Adrenal gland (tissue), 12 donors: ENCODE results near the gene B9D2. TPM values are rescaled to one million over a fixed set of nuclear protein-coding genes. Genes with fewer than 3 reads are reported as not detected.

Experiments
- DNase-seq, 7 donors: peaks; one replicate each; pipeline ENCODE4 v3.0.0-alpha.2; 2019 to 2020
- H3K27ac ChIP-seq, 5 donors: fragments of 200-600 bp; sonication (generic) in 4 of 5; 1 replicate in 3 of 5; 2 replicates in 2 of 5; pipeline versions ENCODE4 v1.5.1 to v1.8.0; 2016 to 2020; ENCODE audit warnings: mild to moderate bottlenecking in 1 of 5
- H3K27me3 ChIP-seq: fragments of 200-600 bp; 2 replicates; pipeline ENCODE4 v1.8.0; 2021
- H3K36me3 ChIP-seq, 2 donors: fragments of 200-600 bp; replicated peaks in 1 of 2; 1 replicate in 1 of 2; 2 replicates in 1 of 2; pipeline versions ENCODE4 v1.5.1 to v1.8.0; 2018 to 2022
- H3K4me1 ChIP-seq, 2 donors: fragments of 200-600 bp; replicated peaks in 1 of 2; 1 replicate in 1 of 2; 2 replicates in 1 of 2; pipeline versions ENCODE4 v1.5.1 to v1.8.0; 2018 to 2021
- H3K4me3 ChIP-seq, 4 donors: fragments of 200-600 bp; sonication (generic) in 3 of 4; one replicate each; pipeline ENCODE4 v1.5.1; 2016 to 2018
- H3K9me3 ChIP-seq, 3 donors: fragments of 200-600 bp; sonication (generic) in 1 of 3; replicated peaks in 1 of 3; 1 replicate in 2 of 3; 2 replicates in 1 of 3; pipeline versions ENCODE4 v1.5.1 to v1.8.0; 2016 to 2021
- CTCF ChIP-seq, 6 experiments: fragments of 450-650 bp in 4 of 6; fragments of 200-600 bp in 2 of 6; sonication (generic) in 1 of 6; IDR thresholded peaks; 1 replicate in 5 of 6; 2 replicates in 1 of 6; pipeline versions ENCODE4 v1.5.1 to v1.8.0; 2016 to 2021; ENCODE audit warnings: antibody characterized with exemption in 6 of 6, mild to moderate bottlenecking in 2 of 6, moderate library complexity in 1 of 6
- POLR2A ChIP-seq, 2 donors: fragments of 450-650 bp; IDR thresholded peaks; one replicate each; pipeline ENCODE4 v1.6.1; 2017; ENCODE audit warnings: antibody characterized with exemption in 2 of 2, mild to moderate bottlenecking in 2 of 2, moderate library complexity in 1 of 2
- WGBS, 4 donors: extraction: QIAGEN DNeasy Blood & Tissue Kit in 2 of 4; methylation state at CpG; one replicate each; pipeline versions ENCODE4 v1.1.5 to v1.1.7; 2013 to 2017; 5-methylcytosine and 5-hydroxymethylcytosine counted together
- intact Hi-C, 2 donors: fragments of 100-400 bp; cut with DNase I; formaldehyde crosslinking; loops; one replicate each; pipeline versions ENCODE4 v1.14.1 to v1.15.0; 2022 to 2023
- polyA plus RNA-seq, 3 donors: library from polyadenylated mRNA; stranded (reverse); fragments of 200-250 nt in 2 of 3; fragments of 350-450 nt in 1 of 3; fragmentation: Illumina TruSeq in 1 of 3; extraction: RNeasy Lipid Tissue Mini Kit (QIAGEN cat#74804) in 1 of 3; gene quantifications; one replicate each; pipeline ENCODE4 v1.2.3, GENCODE V29; 2013 to 2014
- total RNA-seq, 9 donors: library from RNA; depleted of rRNA in 4 of 9; stranded (reverse); fragments of >200 nt in 4 of 9; fragments of 120-200 nt in 1 of 9; fragmentation: NEBNext Ultra II Directional in 1 of 9; extraction: Animal tissue kit (Norgen Biotek cat#: 25700) in 1 of 9; gene quantifications; one replicate each; pipeline versions ENCODE4 v1.1.0 to v1.2.4, GENCODE V29; 2013 to 2023
- donor health status: healthy with polysubstance abuse.
- donor health status: Bipolar disorder and iron deficiency.
- donor health status: DM: yes; HTN: yes; CAD: no.
- donor health status: DM: no; HTN: no; CAD: no.
- donor health status: DM: no; HTN: no; CAD: no.
- donor health status: DM: yes; HTN: yes; CAD: no.

The B9D2 gene
- total and polyA plus RNA-seq, 12 donors: 2.7 to 16.8 (median 10.8) TPM

DNA sequence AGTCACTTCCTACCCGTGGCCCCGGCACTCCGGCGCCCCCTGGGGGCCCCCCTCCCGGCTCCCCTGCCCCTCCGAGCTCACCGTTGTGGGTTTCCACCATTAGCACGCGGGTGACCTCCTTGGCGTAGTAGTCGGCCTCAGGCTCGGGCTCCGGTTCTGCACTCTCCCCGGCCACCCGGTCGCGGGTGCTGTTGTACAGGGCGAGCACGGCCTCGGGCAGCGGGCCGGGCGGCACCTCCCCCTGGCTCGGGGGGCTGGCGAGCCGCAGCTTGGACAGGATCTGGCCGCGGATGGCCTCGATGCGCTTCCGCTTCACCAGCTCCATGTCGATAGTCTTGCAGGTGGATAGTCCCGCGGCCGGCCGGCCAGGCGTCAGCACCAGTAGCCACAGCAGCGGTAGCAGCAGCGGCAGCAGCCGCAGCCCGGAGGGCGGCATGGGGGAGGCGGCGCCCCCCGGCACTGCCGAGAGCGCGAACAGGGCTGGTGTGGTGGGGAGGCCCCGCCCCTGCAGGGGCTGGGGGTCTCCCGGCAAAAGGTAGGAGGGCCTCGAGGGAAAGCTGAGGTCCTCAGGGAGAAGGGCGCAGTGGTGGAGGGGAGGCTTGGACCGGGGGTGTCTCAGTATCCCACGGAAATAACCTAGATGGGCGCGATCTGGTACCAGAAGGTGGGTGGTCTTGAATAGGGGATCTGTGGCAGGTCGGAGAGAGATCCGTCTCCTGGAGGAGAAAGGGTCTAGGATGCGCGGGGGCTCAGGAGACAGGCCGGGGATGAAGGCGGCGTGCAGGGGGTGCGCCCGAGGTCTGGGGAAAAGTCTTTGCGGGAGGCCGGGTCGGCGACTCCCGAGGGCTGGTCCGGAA lies 11.1 kb downstream of the B9D2 start:
- DNase-seq: peak; percentile 49 to 70 (median 60)
- TF ChIP-seq CTCF (IDR thresholded peaks at IDR 0.05) (peak in 4 of 6 experiments; percentile 1 to 27 (median 16)), POLR2A (IDR thresholded peaks at IDR 0.05) (no peak)
- Histone ChIP-seq H3K36me3 (peaks cover 0 to 4% of the 10 kb centered on the region in 2 donors), H3K4me1 (peaks cover 17 to 29% of the 10 kb centered on the region in 2 donors), H3K27me3 (no peaks in the 10 kb centered on the region), H3K9me3 (no peaks in the 10 kb centered on the region), H3K4me3 (peak overlapping the region; percentile 48 to 74 (median 54)), H3K27ac (peak overlapping the region in 4 of 5 donors; percentile 57 to 82 (median 72))
- intact Hi-C loops: no loop called here
- WGBS, 4 donors: 0 to 4% (median 2%) methylated on average over 13 to 71 of the region's 71 CpGs

GRCh38 chr19:41352279-41352608 lies 11.7 kb downstream of the B9D2 start:
- WGBS, 4 donors: 0 to 2% (median 1%) methylated on average over 12 of the region's 12 CpGs
- peaks cover 17 to 29% of the 10 kb centered on the region in 2 donors for H3K4me1 ChIP-seq

DNA sequence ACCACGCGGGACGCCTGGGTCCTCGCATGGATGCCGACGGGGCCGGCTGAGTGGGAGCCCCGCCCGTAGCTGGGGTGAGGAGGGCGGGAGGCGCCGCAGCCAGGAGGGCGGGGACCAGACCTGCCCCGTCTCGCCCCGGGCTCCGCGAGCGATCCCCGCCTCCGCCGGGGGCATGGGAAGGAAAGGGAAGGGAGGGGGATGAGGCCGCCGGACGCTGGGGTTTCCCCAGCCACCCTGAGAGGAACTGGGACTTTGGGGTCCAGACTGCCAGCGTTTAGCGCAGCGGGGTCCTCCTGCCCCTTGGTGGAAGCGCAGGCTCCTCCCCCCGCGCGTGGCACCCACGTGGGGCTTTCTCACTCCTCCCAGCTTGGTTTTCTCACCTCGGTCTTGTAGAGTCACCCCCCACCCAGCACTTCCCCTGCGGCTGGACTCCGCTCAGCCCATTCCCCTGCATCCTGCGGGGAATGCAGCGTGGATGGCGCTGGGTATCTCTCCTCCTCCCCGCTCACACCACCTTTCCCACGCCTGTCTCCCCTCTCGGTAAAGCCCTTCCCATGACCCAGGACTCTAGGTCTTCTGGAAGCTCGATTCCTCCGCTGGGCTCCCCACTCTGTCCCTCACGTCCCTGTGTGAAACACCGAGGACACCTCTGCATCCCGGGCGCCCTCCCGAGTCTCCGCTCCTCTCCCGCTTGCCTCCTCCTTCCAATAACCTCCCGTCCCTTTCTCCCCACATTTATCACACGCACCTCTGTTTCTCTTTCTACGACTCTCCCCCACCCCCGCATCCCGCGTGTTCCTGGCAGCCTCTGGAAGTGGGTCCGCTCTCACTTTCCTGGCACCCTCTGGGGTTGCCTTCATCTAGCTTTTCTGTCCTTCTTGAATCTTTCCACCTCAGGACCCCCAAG lies 12.4 kb downstream of the B9D2 start:
- Histone ChIP-seq H3K9me3 (no peaks in the 10 kb centered on the region), H3K4me3 (peak overlapping the region in 3 of 4 donors; percentile 48 to 74 (median 50)), H3K36me3 (peaks cover 0 to 14% of the 10 kb centered on the region in 2 donors), H3K4me1 (peaks cover 17 to 29% of the 10 kb centered on the region in 2 donors), H3K27ac (peak overlapping the region in 1 of 5 donors; percentile 46), H3K27me3 (no peaks in the 10 kb centered on the region)
- peak in 1 of 2 donors; percentile 12 for TF ChIP-seq POLR2A (IDR thresholded peaks at IDR 0.05)
- TF ChIP-seq CTCF (IDR thresholded peaks at IDR 0.05): no peak
- peak; percentile 46 to 78 (median 61) for DNase-seq
- intact Hi-C loops: no loop called here
- WGBS, 4 donors: 0 to 1% (median 0%) methylated on average over 31 to 58 of the region's 58 CpGs

More at GRCh38 chr19:41352279-41352608, 11.7 kb downstream of the B9D2 start:
- peak overlapping the region in 2 of 5 donors; percentile 15 to 82 for H3K27ac ChIP-seq
- TF ChIP-seq POLR2A (IDR thresholded peaks at IDR 0.05): no peak
- peak in 1 of 6 experiments; percentile 15 for TF ChIP-seq CTCF (IDR thresholded peaks at IDR 0.05)
- no peaks in the 10 kb centered on the region for H3K9me3 ChIP-seq
- peaks cover 0 to 7% of the 10 kb centered on the region in 2 donors for H3K36me3 ChIP-seq
- DNase-seq: no peak
- intact Hi-C loops: no loop called here
- peak overlapping the region; percentile 48 to 74 (median 54) for H3K4me3 ChIP-seq
- no peaks in the 10 kb centered on the region for H3K27me3 ChIP-seq
